GOT3 (cell line): ENCODE measurements around the gene PROCA1.
"Not testable (repeated sequence)": the region's sequence is repeated elsewhere in the genome, so short reads cannot be mapped to it uniquely, and the experiment has no call there.

ENCODE experiments used
- DNase-seq: peaks from one replicate; lab custom pipeline; 2025; ENCODE audit warnings: mixed read lengths; lab: John Stamatoyannopoulos, UW

PROCA1 gene

GRCh38 chr17:28744104-28744971 is 32.6 kb upstream of the PROCA1 start:
- no peak for DNase-seq

GRCh38 chr17:28743243-28744103 is 31.8 kb upstream of the PROCA1 start, which contains the start of gene TRAF4:
TRAF4 (plus strand) TSS chr17:28744011; CDS start chr17:28744113, 102 bp downstream.
- peak; percentile 75 for DNase-seq

- DNase-seq, result no peak
Measured at GRCh38 chr17:28741358-28742349, 30.0 kb upstream of the PROCA1 start.

- no peak for DNase-seq
Measured at GRCh38 chr17:28740406-28741357, 29.0 kb upstream of the PROCA1 start.

GRCh38 chr17:28738680-28739384 is 27.1 kb upstream of the PROCA1 start:
- no peak for DNase-seq

- no peak for DNase-seq
Measured at GRCh38 chr17:28737770-28738679, 26.3 kb upstream of the PROCA1 start.

GRCh38 chr17:28737316-28737715 is 25.6 kb upstream of the PROCA1 start:
- DNase-seq, result no peak

- not testable (repeated sequence) for DNase-seq
Measured at GRCh38 chr17:28735913-28736769, 24.5 kb upstream of the PROCA1 start.

GRCh38 chr17:28735242-28735722 is 23.6 kb upstream of the PROCA1 start:
- DNase-seq, result no peak

- no peak for DNase-seq
Measured at GRCh38 chr17:28734712-28735241, 23.1 kb upstream of the PROCA1 start.

- no peak for DNase-seq
Measured at GRCh38 chr17:28733346-28733745, 21.7 kb upstream of the PROCA1 start.

GRCh38 chr17:28729950-28730330 is 18.3 kb upstream of the PROCA1 start:
- no peak for DNase-seq

GRCh38 chr17:28728364-28729200 is 16.9 kb upstream of the PROCA1 start, which contains the start of gene NEK8:
NEK8 (plus strand) TSS chr17:28728788; CDS start chr17:28728814, 26 bp downstream.
- peak; percentile 80 for DNase-seq

GRCh38 chr17:28726627-28727491 is 15.2 kb upstream of the PROCA1 start:
- DNase-seq, result peak; percentile 74

- DNase-seq, result no peak
Measured at GRCh38 chr17:28726226-28726626, 14.5 kb upstream of the PROCA1 start, which contains the start of gene TLCD1. TLCD1 (minus strand) TSS chr17:28726233; CDS start chr17:28726097, 136 bp downstream.
